A673 (cell line): Measurements from ENCODE around the gene TENT5C. TPM values are rescaled to one million over a fixed set of nuclear protein-coding genes. Genes with fewer than 3 reads are reported as not detected.

ENCODE experiments used
- BruUV-seq: library from RNA; stranded (reverse); fragments of 400-500 nt; replicated peaks from 2 replicates; lab custom pipeline; 2021; lab: Mats Ljungman, UMichigan
- CTCF ChIA-PET: fragments of 300-600 bp; sonication (Branson Sonifier 250); formaldehyde crosslinking; loops from one replicate; lab custom pipeline; 2022; ENCODE audit warnings: antibody characterized with exemption; lab: Charles Lee
- POLR2A ChIA-PET: fragments of 300-600 bp; sonication (Branson Sonifier 250); formaldehyde crosslinking; loops from one replicate; lab custom pipeline; 2022; ENCODE audit warnings: antibody characterized with exemption; ENCODE audit not compliant: low non-redundant PET; lab: Charles Lee
- DNase-seq: peaks from one replicate; pipeline ENCODE4 v3.0.0-alpha.2; 2015; ENCODE audit warnings: low spot score
- H3K27ac ChIP-seq: fragments of 200-600 bp; sonication (generic); 2 replicates; pipeline ENCODE4 v1.5.1; 2016; ENCODE audit warnings: mixed run types, low read depth, mild to moderate bottlenecking, mixed read lengths, antibody characterized with exemption, low read length; ENCODE audit not compliant: poor library complexity, severe bottlenecking
- H3K27me3 ChIP-seq: fragments of 200-600 bp; sonication (generic); replicated peaks from 2 replicates; pipeline ENCODE4 v1.6.1; 2017; ENCODE audit warnings: mixed run types, low read depth, mild to moderate bottlenecking, mixed read lengths, antibody characterized with exemption, low read length; ENCODE audit not compliant: insufficient read depth, poor library complexity
- H3K36me3 ChIP-seq: fragments of 200-600 bp; sonication (generic); 2 replicates; pipeline ENCODE4 v1.6.1; 2016; ENCODE audit warnings: mixed run types, mild to moderate bottlenecking, mixed read lengths, antibody characterized with exemption, low read length; ENCODE audit not compliant: insufficient read depth, poor library complexity, severe bottlenecking
- H3K4me1 ChIP-seq: fragments of 200-600 bp; sonication (generic); 2 replicates; pipeline ENCODE4 v1.6.1; 2017; ENCODE audit warnings: mixed run types, mild to moderate bottlenecking, mixed read lengths, antibody characterized with exemption, low read length; ENCODE audit not compliant: insufficient read depth, poor library complexity, severe bottlenecking
- H3K4me3 ChIP-seq: fragments of 200-600 bp; sonication (generic); 2 replicates; pipeline ENCODE4 v1.5.1; 2016; ENCODE audit warnings: low read depth, mixed run types, mild to moderate bottlenecking, mixed read lengths, low read length; ENCODE audit not compliant: poor library complexity, severe bottlenecking
- H3K9me3 ChIP-seq: fragments of 200-600 bp; sonication (generic); 2 replicates; pipeline ENCODE4 v1.6.1; 2016; ENCODE audit warnings: mixed run types, low read depth, mild to moderate bottlenecking, mixed read lengths, antibody characterized with exemption, low read length; ENCODE audit not compliant: poor library complexity, severe bottlenecking
- CTCF ChIP-seq: fragments of 300-800, 200-600 bp; sonication (generic); conservative IDR thresholded peaks from 2 replicates; pipeline ENCODE4 v1.5.1; 2017; ENCODE audit warnings: low read depth, mild to moderate bottlenecking, antibody characterized with exemption, low read length, moderate library complexity, mixed read lengths
- EZH2 ChIP-seq: fragments of 200-600 bp; sonication (generic); IDR thresholded peaks from 2 replicates; pipeline ENCODE4 v1.6.1; 2017; ENCODE audit warnings: borderline replicate concordance, low read depth, mild to moderate bottlenecking, mixed read lengths, antibody characterized with exemption, low read length; ENCODE audit not compliant: poor library complexity, severe bottlenecking
- intact Hi-C: fragments of 100-400 bp; cut with micrococcal nuclease; formaldehyde crosslinking; loops from one replicate; pipeline ENCODE4 v1.10.0; 2022; ENCODE audit not compliant: unreplicated experiment
- total RNA-seq: library from RNA; stranded (reverse); gene quantifications from 2 replicates; pipeline ENCODE4 v1.2.3, GENCODE V29; 2021

Gene TENT5C
- total RNA-seq, 1 experiment from 2014 or later = 1.1 TPM

- no TSS peak for BruUV-seq
- intact Hi-C loops = no loop called here
- ChIA-PET POLR2A (no interaction called here), CTCF (no interaction called here)
- DNase-seq = no peak
- H3K9me3 ChIP-seq = no peaks in the 10 kb centered on the region
- H3K4me1 ChIP-seq = no peaks in the 10 kb centered on the region
- H3K36me3 ChIP-seq = no peaks in the 10 kb centered on the region
- no peak overlapping the region for H3K27ac ChIP-seq
- H3K27me3 ChIP-seq = no peaks in the 10 kb centered on the region
- H3K4me3 ChIP-seq = no peak overlapping the region
- TF ChIP-seq CTCF (no peak), EZH2 (no peak)
These were observed 29.6 kb upstream of the TENT5C start for GRCh38 chr1:117576236-117576635.

- ChIA-PET POLR2A (interaction anchor here (0.5 to 0.6 kb wide), 2 partner anchors 126 to 624 kb away, joined by 6 read pairs; no protein-coding TSS in a partner anchor), CTCF (interaction anchor here (0.7 kb wide), 1 partner anchor 23 kb away, joined by 8 read pairs; no protein-coding TSS in a partner anchor)
- H3K27ac ChIP-seq = no peak overlapping the region
- no TSS peak for BruUV-seq
- TF ChIP-seq EZH2 = no peak
- TF ChIP-seq CTCF = no peak
- intact Hi-C loops = no loop called here
- H3K4me1 ChIP-seq = no peaks in the 10 kb centered on the region
- no peak for DNase-seq
- H3K36me3 ChIP-seq = no peaks in the 10 kb centered on the region
- no peaks in the 10 kb centered on the region for H3K9me3 ChIP-seq
- no peak overlapping the region for H3K4me3 ChIP-seq
- no peaks in the 10 kb centered on the region for H3K27me3 ChIP-seq
These were observed 28.5 kb upstream of the TENT5C start for GRCh38 chr1:117577191-117577885.

GRCh38 chr1:117578466-117578865 is 27.4 kb upstream of the TENT5C start:
- H3K27ac ChIP-seq = no peak overlapping the region
- H3K27me3 ChIP-seq = no peaks in the 10 kb centered on the region
- DNase-seq = no peak
- no peaks in the 10 kb centered on the region for H3K9me3 ChIP-seq
- H3K36me3 ChIP-seq = no peaks in the 10 kb centered on the region
- POLR2A ChIA-PET = interaction anchor here (0.6 kb wide), 1 partner anchor 124 kb away, joined by 6 read pairs; no protein-coding TSS in a partner anchor
- BruUV-seq = no TSS peak
- TF ChIP-seq CTCF (no peak), EZH2 (no peak)
- H3K4me3 ChIP-seq = no peak overlapping the region
- H3K4me1 ChIP-seq = no peaks in the 10 kb centered on the region
- CTCF ChIA-PET = no interaction called here
- intact Hi-C loops = no loop called here
